Activated CD4-positive, CD25-positive, alpha-beta regulatory T cell treated with anti-CD3 and anti-CD28 coated beads, Interleukin-2, amount 50 U/mL, for 72 hours (primary cell): ENCODE data around the gene ERCC6L2.

ENCODE experiments used
- DNase-seq: peaks from one replicate; pipeline ENCODE4 v3.0.0; 2021

ERCC6L2 gene

DNA sequence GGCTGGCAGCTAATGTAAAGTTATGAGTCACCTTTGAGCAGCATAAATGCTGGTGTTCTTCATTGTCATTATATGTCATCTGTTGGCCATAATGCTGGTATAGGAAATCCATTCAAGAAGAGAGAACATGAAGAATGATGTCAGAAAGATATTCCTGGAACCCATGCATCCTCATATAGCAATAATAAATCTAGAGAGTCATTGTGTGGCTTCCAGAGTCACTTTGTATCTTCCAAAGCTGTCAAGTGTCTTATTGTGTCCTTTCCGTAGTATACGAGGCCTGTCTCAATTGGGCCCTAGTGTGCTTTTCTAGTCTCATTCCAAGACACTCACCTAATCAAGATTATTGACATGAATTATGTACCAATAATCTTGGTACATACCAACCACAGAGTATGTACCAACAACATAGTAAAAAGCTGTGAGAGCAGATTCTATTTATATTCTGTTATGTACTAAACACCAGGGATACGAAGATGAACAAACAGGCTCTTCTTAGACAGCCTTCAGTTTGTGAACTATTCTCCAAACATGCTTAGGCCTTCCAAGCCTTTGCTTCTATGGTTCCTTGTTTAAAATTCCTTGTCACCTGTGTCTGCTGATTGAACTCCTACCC lies 110.1 kb downstream of the ERCC6L2 start:
- DNase-seq = no peak

DNA sequence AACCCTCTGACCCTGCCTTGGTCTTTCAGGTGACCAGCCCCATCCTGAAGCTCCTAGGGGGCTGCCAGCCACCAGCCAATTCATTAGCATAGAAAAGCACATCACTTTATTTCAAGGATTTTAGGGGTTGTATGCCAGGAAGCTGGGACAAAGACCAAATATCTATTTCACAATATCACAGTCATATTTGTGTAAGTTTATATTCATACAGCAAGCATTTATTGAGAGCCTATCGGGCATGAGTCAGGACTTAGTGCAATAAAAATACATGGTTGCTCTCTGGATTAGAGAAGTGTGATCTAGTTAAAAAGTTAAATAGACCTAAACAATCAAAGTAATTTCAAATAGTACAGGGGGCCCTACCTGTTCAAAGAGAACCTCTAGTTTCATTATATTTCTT lies 113.8 kb downstream of the ERCC6L2 start:
- DNase-seq = no peak

DNA sequence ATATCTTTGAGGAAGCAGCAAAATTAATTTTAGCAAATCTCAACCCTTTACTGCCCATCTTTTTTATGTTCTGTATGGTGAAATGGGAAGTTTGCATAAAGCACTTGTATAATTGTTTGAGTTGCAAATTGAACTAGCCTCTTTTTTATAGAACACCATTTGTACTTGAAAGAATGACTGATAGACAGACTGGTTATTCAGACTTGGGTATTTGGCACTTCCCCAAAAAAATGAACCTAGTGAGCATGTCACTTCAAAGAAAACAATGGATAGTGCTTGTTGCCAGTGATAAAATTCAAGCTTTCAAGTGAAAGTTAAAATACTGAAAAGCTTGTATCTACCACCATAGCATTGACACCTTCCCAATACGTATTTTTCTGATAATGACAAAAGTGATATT lies 115.8 kb downstream of the ERCC6L2 start:
- no peak for DNase-seq

DNA sequence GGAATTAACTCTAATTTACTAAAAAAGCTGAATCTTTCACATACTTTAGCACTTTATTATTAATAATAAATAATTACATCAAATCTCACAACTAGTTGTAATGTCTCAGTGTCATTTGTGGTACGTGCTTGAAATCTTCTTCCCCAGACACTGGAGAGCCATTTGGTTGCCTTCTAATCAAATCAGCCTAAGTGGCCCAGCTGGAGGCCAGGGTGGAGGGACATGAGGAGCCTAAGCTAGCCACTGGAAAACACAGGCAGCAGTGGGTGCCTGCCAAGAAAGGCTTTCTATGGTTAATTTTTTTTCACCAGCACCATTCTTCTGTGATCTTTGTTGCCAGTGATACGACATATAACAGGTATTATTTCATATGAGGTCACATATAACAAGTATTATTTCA lies 117.0 kb downstream of the ERCC6L2 start:
- DNase-seq = no peak

DNA sequence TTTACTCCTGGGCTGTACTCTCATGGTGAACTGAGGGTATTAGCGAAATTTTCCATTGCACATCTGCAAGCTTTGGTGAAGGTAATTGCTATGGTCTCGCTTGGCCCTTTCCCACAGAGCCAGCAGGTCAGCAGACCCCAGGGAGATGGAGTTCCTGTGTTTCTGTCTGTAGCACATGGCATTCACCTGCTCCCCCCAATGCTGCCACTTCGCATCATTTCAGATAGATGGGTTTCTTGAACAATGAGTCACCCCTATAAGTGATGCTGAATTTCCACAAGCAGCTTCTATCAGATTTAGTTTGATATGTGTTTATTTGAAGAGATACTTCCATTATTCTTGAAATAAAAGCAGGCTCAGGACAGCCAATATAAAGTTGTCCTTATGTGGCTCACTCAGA lies 117.8 kb downstream of the ERCC6L2 start:
- no peak for DNase-seq

DNA sequence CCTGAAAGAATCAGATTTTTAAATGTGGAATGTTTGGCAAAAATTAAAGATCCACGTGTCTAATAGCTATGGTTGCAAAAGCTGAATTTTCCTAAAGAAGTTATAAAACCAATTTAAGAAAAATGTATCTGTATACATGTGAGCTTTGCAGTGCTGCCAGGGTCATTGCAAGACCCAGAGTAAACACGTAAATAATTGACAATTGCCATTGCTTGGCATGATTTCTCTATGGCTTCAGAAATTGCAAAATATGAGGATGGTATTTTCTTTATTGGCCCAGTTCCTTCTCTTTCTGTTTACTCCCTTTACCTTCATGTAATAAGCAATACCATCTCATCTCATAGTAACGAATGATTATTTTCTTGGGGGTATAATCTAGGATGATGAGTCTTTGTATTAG lies 123.9 kb downstream of the ERCC6L2 start:
- no peak for DNase-seq

DNA sequence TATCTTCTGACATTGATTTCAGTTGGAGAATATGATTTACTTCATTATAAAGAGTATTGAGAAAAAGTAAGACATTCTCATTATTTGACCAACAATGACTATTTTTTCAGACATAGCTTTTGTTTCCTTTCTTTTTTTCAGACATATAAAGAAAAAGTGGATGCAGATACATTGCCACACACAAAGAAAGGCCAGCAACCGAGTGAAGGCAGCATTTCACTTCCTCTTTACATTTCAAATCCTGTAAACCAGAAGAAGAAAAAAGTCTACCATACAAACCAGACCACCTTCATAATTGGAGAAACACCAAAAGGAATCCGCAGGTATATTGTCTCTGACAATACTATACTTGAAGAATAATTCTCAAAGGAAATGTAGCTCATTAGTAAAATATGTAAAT lies 128.9 kb downstream of the ERCC6L2 start:
- DNase-seq = no peak

DNA sequence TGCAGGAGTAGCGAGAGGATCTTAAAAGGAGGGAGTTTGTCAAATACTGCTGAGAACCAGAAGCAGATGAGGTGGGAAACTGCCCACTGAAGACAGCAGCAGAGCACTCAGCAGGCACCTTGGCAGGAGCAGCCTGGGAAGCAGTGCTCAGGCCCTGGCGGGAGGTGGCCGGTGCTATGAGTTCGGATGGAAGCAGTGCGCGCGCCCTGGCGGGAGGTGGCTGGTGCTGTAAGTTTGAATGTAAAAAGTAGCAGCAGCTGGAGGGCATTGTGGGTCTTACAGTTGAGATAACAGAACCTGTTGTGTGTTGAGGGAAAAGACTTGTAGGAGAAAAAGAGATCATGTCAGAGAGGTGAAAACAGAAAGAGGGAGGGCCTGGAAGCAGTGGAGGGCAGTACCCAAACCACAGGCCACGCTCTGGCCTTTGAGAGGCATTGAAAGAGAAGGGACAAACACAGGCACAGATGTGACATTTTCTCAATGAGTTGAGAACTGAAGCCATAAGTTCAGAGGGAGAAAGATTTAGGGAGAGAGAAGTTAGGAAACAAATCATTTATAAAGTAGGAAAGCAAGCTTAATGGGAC lies 130.9 kb downstream of the ERCC6L2 start:
- DNase-seq = no peak

DNA sequence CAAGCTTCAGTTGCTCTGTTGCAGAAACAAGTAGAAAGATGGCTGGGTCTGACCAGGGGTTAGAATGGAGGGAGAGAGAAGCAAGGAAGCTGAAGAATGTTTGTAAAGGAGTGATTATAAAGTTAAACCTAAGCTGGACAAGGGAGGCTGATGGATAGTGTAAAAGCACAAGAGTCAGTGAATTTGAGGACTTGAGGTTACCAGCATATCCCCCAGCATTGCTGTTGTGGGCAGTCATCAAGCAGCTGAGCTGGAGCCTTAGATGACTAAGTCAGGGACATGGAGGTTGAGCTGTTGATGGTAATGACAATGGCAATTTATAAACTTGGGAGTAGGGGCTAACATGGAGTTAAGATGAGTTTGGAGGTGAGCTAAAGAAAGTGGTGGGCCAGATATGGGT lies 131.5 kb downstream of the ERCC6L2 start:
- no peak for DNase-seq

DNA sequence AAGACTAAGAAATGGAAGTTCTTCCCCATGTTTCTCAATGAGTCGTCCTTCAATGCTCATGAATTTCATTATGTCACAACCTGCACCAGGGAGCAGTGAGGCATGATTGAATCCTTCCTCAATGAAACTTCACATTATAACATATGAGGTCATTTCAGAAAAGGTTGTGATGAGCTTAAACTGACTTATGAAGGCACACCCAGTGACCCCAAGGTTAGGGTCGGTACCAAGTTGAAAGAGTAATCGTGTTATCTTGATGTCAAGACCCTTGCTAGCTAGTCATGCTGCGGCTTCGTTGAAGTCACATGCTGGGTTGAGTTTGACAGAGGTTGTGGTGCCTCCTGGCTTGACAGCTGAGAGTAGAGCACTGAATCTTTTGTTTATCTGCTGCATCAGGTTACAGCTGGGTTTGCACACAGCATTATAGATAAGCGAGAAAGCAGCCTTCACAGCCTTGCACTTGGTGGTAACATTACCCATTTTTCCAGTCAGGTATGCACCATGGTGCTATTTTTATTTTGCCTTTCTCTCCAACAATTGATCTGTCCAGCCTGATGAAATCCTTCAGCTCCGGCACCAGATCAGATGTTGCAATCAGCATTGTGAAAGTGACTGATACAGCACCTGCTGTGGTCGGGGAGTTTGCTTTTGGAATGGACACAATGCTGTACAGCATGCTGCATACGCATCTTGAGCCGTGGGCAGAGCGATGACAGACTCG lies 133.2 kb downstream of the ERCC6L2 start:
- no peak for DNase-seq

DNA sequence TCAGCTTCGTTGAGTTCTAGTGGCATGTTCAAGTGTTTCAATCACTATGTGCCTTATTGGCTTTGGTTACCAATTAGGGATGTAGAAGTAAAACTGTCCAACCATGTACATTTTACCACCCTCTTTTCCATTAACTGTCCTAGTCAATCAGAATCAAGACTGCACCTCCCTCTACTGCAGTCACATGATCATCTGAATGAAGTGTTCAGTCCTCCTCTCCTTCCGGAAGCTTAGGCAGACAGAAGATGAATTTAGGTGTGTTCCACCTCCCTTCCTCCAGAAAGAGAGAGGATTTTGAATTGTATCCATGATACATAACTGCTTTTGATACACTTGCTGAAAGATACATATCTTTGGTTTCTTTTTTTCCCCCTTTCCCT lies 133.7 kb downstream of the ERCC6L2 start:
- DNase-seq = no peak

DNA sequence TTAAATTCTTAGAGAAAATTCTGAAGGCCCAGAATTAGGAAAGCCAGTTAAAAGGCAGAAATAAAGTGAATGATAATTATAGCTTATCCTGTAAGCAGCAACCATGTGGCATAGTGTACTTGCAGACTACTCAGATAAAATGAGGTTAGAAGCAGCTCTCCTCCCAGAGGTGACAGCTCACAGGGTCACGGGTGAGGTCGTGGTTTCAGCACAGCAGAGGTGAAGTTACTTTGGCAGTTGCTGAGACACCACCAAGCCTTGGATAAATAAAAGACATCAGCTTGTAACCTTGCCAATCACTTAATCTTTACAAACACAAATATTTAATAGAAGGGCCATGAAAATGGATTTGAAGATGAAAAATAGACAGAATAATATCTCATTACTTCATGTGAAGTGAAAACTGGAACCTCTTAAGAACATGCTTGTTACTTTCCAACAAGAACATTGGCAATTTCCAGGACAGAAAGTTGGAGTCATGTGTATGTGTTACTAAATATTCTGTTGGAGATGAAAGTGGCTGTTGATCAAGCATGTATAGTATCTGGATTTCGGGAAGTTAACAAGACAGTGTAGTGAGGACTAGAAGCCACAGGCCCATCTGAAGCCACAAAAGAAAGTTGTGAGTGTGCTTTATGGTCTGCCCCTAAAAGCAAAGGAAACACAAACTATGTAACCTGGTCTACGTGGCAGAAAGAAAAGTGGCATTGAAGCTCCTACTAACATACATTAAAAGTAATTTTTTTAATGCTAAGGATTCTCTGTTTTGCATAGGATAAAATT lies 134.4 kb downstream of the ERCC6L2 start:
- no peak for DNase-seq

DNA sequence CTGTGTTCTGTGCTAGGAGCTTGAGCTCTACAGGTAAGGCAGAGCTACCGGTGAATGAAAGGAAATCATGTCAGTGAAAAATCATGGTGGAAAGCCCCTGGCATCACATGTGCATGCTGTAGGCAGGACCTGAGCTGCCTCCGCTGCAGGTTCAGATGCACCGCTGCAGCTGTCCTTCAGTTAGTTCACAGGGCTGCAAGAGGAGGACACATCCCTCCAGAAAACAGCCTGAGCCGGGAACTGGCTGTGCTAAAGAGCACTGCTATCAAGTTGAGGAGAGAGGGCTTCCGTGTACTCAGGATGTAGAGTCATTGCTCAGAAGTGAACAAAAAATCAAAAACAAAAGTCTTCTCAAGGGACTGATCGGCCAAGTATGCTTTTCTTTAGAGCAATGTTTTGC lies 138.6 kb downstream of the ERCC6L2 start:
- no peak for DNase-seq

DNA sequence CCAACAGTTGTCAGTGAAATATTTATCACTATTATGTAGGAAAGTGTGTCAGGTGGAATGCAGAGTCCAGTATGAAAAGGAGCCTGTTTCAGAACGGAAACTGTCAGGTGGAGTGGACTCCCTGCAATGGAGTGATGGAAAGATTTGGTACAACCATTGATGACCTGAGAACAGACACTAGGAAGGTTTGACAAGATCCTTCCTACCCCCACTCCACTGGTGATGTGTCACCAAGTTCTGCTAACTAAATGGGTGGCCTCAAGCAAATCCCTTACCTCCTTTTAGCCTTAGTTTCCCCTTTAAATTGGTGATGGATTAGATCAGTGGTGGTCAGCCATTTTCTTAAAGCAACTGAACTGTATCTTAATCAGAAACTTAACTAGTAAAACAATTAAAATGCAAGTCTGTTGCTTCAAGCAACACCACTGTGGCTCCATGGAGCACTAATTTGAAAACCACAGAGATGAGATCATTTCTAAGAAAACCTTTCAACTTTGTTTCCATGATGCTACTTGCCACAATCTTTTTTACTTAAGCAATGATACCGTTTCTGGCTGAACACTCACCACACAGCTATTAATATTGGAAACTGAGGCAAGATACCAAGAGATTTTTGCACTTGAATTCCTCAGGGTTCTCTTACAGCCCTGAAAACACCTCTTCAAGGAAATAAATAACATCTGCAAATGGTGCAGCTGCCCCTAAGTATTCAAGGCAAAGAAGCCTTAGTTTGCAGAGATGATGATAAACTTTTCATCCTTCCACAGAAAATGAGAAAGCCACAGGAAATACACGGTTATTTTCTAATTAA lies 140.6 kb downstream of the ERCC6L2 start:
- DNase-seq = no peak
